MM.1S (cell line): ENCODE results near the gene GSTM4.

ENCODE experiments used
- DNase-seq: peaks from one replicate; pipeline ENCODE4 v3.0.0-alpha.2; 2015
- H2AFZ ChIP-seq: fragments of 300-600 bp; sonication (generic); 2 replicates; pipeline ENCODE4 v1.6.0; 2016; ENCODE audit warnings: antibody characterized with exemption, low read length
- H3F3A ChIP-seq: fragments of 300-600 bp; sonication (generic); 2 replicates; pipeline ENCODE4 v1.6.1; 2016; ENCODE audit warnings: mild to moderate bottlenecking, antibody characterized with exemption, low read length, moderate library complexity, mixed read lengths; ENCODE audit not compliant: insufficient read depth
- H3K27ac ChIP-seq: fragments of 300-600 bp; sonication (generic); 2 replicates; pipeline ENCODE4 v1.5.1; 2016; ENCODE audit warnings: mild to moderate bottlenecking, low read length
- H3K27me3 ChIP-seq: fragments of 300-600 bp; sonication (generic); replicated peaks from 2 replicates; pipeline ENCODE4 v1.6.0; 2016; ENCODE audit warnings: low read length; ENCODE audit not compliant: insufficient read depth
- H3K36me3 ChIP-seq: fragments of 300-600 bp; sonication (generic); replicated peaks from 2 replicates; pipeline ENCODE4 v1.6.1; 2016; ENCODE audit warnings: mild to moderate bottlenecking, low read length, mixed read lengths; ENCODE audit not compliant: insufficient read depth
- H3K4me1 ChIP-seq: fragments of 300-600 bp; sonication (generic); 2 replicates; pipeline ENCODE4 v1.6.1; 2016; ENCODE audit warnings: low read length, mixed read lengths
- H3K4me2 ChIP-seq: fragments of 300-600 bp; sonication (generic); 2 replicates; pipeline ENCODE4 v1.6.0; 2016; ENCODE audit warnings: low read depth, low read length
- H3K4me3 ChIP-seq: fragments of 300-600 bp; sonication (generic); 2 replicates; pipeline ENCODE4 v1.5.1; 2016; ENCODE audit warnings: low read length, mixed read lengths
- H3K79me2 ChIP-seq: fragments of 300-600 bp; sonication (generic); 2 replicates; pipeline ENCODE4 v1.6.1; 2016; ENCODE audit warnings: mixed run types, low read length, mixed read lengths
- H3K9ac ChIP-seq: fragments of 300-600 bp; sonication (generic); 2 replicates; pipeline ENCODE4 v1.6.1; 2016; ENCODE audit warnings: low read length, mixed read lengths
- H3K9me2 ChIP-seq: fragments of 300-600 bp; sonication (generic); replicated peaks from 2 replicates; pipeline ENCODE4 v1.6.1; 2016; ENCODE audit warnings: mild to moderate bottlenecking, low read length, mixed read lengths; ENCODE audit not compliant: insufficient read depth
- H3K9me3 ChIP-seq: fragments of 300-600 bp; sonication (generic); replicated peaks from 2 replicates; pipeline ENCODE4 v1.6.1; 2016; ENCODE audit warnings: mild to moderate bottlenecking, low read length, mixed read lengths; ENCODE audit not compliant: insufficient read depth
- H4K20me1 ChIP-seq: fragments of 300-600 bp; sonication (generic); 2 replicates; pipeline ENCODE4 v1.6.1; 2016; ENCODE audit warnings: mild to moderate bottlenecking, low read length, moderate library complexity, mixed read lengths; ENCODE audit not compliant: insufficient read depth
- CTCF ChIP-seq: fragments of 300-600 bp; sonication (generic); IDR thresholded peaks from 2 replicates; pipeline ENCODE4 v1.5.1; 2016; ENCODE audit warnings: antibody characterized with exemption, low read length, mixed read lengths
- EZH2 ChIP-seq: fragments of 300-600 bp; sonication (generic); optimal IDR thresholded peaks from 2 replicates; pipeline ENCODE3; 2017; ENCODE audit warnings: low read depth, mild to moderate bottlenecking, antibody characterized with exemption, low read length, mixed read lengths
- EZH2phosphoT487 ChIP-seq: fragments of 300-600 bp; sonication (generic); IDR thresholded peaks from 2 replicates; pipeline ENCODE4 v1.6.1; 2018; ENCODE audit warnings: antibody characterized with exemption, low read length

The GSTM4 gene

GRCh38 chr1:109630898-109631512, 24.9 kb upstream of the GSTM4 start:
- Histone ChIP-seq H4K20me1 (no peaks in the 10 kb centered on the region), H3K36me3 (no peaks in the 10 kb centered on the region), H3K4me3 (no peak overlapping the region), H3K9me2 (no peaks in the 10 kb centered on the region), H3K9ac (no peak overlapping the region), H3K79me2 (no peaks in the 10 kb centered on the region), H3K4me2 (no peak overlapping the region), H3K27ac (no peak overlapping the region), H3F3A (no peaks in the 10 kb centered on the region), H3K4me1 (peaks cover 16% of the 10 kb centered on the region), H2AFZ (no peak overlapping the region), H3K9me3 (no peaks in the 10 kb centered on the region), H3K27me3 (no peaks in the 10 kb centered on the region)
- TF ChIP-seq CTCF = no peak
- no peak for TF ChIP-seq EZH2phosphoT487
- TF ChIP-seq EZH2 = no peak
- DNase-seq = no peak

DNA sequence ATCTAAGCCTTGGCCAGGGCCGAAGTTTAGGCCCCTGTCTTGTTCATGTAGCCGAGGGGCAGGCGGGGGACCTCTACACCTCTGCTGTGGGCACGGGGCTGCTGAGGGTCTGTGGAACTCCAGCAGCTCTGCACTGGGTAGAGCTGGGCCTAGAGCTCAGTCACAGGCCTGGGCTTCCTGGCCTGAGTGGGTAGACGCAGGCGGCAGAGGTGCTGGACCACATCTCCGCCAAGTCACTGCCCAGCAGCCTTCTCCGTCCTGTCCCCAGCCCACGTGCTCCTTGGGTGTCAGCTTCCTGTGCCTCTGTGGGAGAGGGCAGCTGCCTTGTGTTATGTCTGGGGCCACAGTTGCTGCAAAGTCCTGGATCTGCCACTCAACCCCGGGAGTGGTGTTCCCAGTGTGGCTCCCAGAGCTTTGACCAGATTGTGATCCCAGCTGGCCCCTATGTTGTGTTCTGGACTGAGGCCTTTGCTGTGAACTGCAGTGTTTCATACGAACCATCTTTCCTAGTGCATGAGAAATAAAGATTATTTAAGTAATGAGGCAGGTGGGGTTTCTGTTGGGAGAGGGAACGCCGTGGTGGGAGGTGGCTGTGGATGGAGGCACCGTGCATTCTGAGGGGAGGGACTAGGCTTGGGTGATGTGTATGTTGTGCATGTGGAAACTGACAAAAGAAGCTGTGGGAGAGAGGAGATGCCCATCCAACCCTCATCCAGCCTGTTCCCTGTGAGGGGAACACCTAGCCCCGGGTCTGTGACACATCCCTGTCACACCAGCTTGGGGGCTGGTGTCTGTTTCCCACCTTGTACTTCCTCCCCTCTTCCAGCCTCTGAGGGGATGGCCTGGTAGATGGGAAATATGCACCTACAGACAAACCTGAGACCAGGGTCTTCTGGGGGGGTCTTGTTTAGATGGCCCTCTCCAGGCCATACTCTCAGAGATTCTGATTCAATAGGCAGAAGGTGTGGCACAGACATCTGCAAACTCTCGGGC, 24.1 kb upstream of the GSTM4 start:
- DNase-seq = no peak
- H2AFZ ChIP-seq = no peak overlapping the region

GRCh38 chr1:109632671-109633346, 23.1 kb upstream of the GSTM4 start:
- H2AFZ ChIP-seq = no peak overlapping the region
- no peaks in the 10 kb centered on the region for H3K9me3 ChIP-seq
- H3K4me1 ChIP-seq = peaks cover 20% of the 10 kb centered on the region
- no peaks in the 10 kb centered on the region for H3K36me3 ChIP-seq
- H3K79me2 ChIP-seq = no peaks in the 10 kb centered on the region
- no peak overlapping the region for H3K27ac ChIP-seq
- H3K9ac ChIP-seq = no peak overlapping the region
- H4K20me1 ChIP-seq = no peaks in the 10 kb centered on the region
- TF ChIP-seq EZH2 = no peak
- TF ChIP-seq CTCF = no peak
- no peak for TF ChIP-seq EZH2phosphoT487
- no peaks in the 10 kb centered on the region for H3K27me3 ChIP-seq
- no peaks in the 10 kb centered on the region for H3F3A ChIP-seq
- no peak overlapping the region for H3K4me2 ChIP-seq
- no peak overlapping the region for H3K4me3 ChIP-seq
- no peak for DNase-seq
- no peaks in the 10 kb centered on the region for H3K9me2 ChIP-seq

More for the DNA sequence above, 24.1 kb upstream of the GSTM4 start:
- Histone ChIP-seq H3K27me3 (no peaks in the 10 kb centered on the region), H3K9ac (no peak overlapping the region), H3K4me2 (no peak overlapping the region), H3K36me3 (no peaks in the 10 kb centered on the region), H4K20me1 (no peaks in the 10 kb centered on the region), H3F3A (no peaks in the 10 kb centered on the region), H3K4me3 (no peak overlapping the region), H3K9me2 (no peaks in the 10 kb centered on the region), H3K4me1 (peaks cover 20% of the 10 kb centered on the region), H3K27ac (no peak overlapping the region), H3K79me2 (no peaks in the 10 kb centered on the region), H3K9me3 (no peaks in the 10 kb centered on the region)
- TF ChIP-seq EZH2phosphoT487 = no peak
- TF ChIP-seq CTCF = no peak
- TF ChIP-seq EZH2 = no peak
